ENCODE data around the gene SUCNR1. TPM values are rescaled to one million over a fixed set of nuclear protein-coding genes. Genes with fewer than 3 reads are reported as not detected.

SUCNR1 gene
- total RNA-seq, 1 experiment from 2014 or later = not detected

- no peaks in the 10 kb centered on the region for H3K27me3 ChIP-seq (ENCODE audit: insufficient read depth, low read length)
- H3K9ac ChIP-seq (ENCODE audit: extremely low read depth, insufficient read length, low read length) = no peak overlapping the region
- no peak overlapping the region for H3K27ac ChIP-seq (ENCODE audit: insufficient read length, low read depth, low read length)
- H4K91ac ChIP-seq (ENCODE audit: insufficient read length, low read depth, low read length) = no peak overlapping the region
- H3K9me3 ChIP-seq (ENCODE audit: control insufficient read depth, low read depth, low read length) = no peaks in the 10 kb centered on the region
- no peak overlapping the region for H3K18ac ChIP-seq (ENCODE audit: insufficient read length, low read depth, low read length)
- Mint-ChIP-seq H3K4me1 (peaks cover 1 to 7% of the 10 kb centered on the region in 2 experiments), H3K27me3 (ENCODE audit: low read depth) (no peaks in the 10 kb centered on the region), H3K27ac (no peak overlapping the region), H3K36me3 (ENCODE audit: insufficient read depth in 1 of 3, low read depth in 3 of 3) (no peaks in the 10 kb centered on the region; a peak in 1 of 7 replicates), H3K9me3 (no peaks in the 10 kb centered on the region), H3K4me3 (no peak overlapping the region)
- H4K8ac ChIP-seq (replicated peaks; ENCODE audit: insufficient read length, low read depth, low read length) = no peak overlapping the region
- H3K14ac ChIP-seq (ENCODE audit: insufficient read depth, low read length) = no peak overlapping the region
- H2BK120ac ChIP-seq (ENCODE audit: low read depth, low read length, poor library complexity, severe bottlenecking) = no peak overlapping the region
- no peak overlapping the region for H2BK20ac ChIP-seq (ENCODE audit: low read depth, low read length, poor library complexity, severe bottlenecking)
- H3T11ph ChIP-seq (ENCODE audit: low read length) = no peak overlapping the region
- no peak overlapping the region for H2BK12ac ChIP-seq (ENCODE audit: insufficient read length, low read depth, low read length)
- TF ChIP-seq, protein P1, sequence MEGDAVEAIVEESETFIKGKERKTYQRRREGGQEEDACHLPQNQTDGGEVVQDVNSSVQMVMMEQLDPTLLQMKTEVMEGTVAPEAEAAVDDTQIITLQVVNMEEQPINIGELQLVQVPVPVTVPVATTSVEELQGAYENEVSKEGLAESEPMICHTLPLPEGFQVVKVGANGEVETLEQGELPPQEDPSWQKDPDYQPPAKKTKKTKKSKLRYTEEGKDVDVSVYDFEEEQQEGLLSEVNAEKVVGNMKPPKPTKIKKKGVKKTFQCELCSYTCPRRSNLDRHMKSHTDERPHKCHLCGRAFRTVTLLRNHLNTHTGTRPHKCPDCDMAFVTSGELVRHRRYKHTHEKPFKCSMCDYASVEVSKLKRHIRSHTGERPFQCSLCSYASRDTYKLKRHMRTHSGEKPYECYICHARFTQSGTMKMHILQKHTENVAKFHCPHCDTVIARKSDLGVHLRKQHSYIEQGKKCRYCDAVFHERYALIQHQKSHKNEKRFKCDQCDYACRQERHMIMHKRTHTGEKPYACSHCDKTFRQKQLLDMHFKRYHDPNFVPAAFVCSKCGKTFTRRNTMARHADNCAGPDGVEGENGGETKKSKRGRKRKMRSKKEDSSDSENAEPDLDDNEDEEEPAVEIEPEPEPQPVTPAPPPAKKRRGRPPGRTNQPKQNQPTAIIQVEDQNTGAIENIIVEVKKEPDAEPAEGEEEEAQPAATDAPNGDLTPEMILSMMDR (conservative IDR thresholded peaks at IDR 0.05) = no peak
- WGBS (ENCODE audit: extremely low coverage, insufficient read length, low lambda C conversion rate) = no CpG with 5 or more reads among the region's 2 CpGs
- H4K5ac ChIP-seq (ENCODE audit: insufficient read length, low read depth, low read length) = no peak overlapping the region
- no peak overlapping the region for H2AFZ ChIP-seq (ENCODE audit: low read length)
- no peaks in the 10 kb centered on the region for H3K79me2 ChIP-seq (ENCODE audit: insufficient read depth, low read length)
- no peak for DNase-seq
- H3K4me1 ChIP-seq (ENCODE audit: insufficient read depth, low read length) = no peaks in the 10 kb centered on the region; the same call in 1 of the 2 replicates
- no peak overlapping the region for H2BK5ac ChIP-seq (ENCODE audit: insufficient read length, low read length)
- H2AK5ac ChIP-seq (ENCODE audit: insufficient read length, low read length) = no peak overlapping the region
- no peak overlapping the region for H3K56ac ChIP-seq (ENCODE audit: insufficient read length, low read depth, low read length)
- no peaks in the 10 kb centered on the region for H3K79me1 ChIP-seq (ENCODE audit: insufficient read depth, low read depth, low read length, poor library complexity, severe bottlenecking)
- no peak overlapping the region for H3K23ac ChIP-seq (ENCODE audit: insufficient read length, low read depth, low read length)
- H2BK15ac ChIP-seq (ENCODE audit: low read depth, low read length) = no peak overlapping the region
- no peaks in the 10 kb centered on the region for H3K23me2 ChIP-seq (ENCODE audit: insufficient read length, low read depth, low read length, poor library complexity, severe bottlenecking)
- no peaks in the 10 kb centered on the region for H4K20me1 ChIP-seq (ENCODE audit: control insufficient read depth, insufficient read depth, insufficient read length)
- no peak overlapping the region for H3K4me2 ChIP-seq (ENCODE audit: insufficient read depth, insufficient read length, low read length)
- no peak overlapping the region for H3K4ac ChIP-seq (ENCODE audit: low read depth, low read length)
These were observed 33.3 kb downstream of the SUCNR1 start for GRCh38 chr3:151906751-151907150.

Measured in H9 (cell line).